Measurements from ENCODE around the gene MX2.

The MX2 gene

DNA sequence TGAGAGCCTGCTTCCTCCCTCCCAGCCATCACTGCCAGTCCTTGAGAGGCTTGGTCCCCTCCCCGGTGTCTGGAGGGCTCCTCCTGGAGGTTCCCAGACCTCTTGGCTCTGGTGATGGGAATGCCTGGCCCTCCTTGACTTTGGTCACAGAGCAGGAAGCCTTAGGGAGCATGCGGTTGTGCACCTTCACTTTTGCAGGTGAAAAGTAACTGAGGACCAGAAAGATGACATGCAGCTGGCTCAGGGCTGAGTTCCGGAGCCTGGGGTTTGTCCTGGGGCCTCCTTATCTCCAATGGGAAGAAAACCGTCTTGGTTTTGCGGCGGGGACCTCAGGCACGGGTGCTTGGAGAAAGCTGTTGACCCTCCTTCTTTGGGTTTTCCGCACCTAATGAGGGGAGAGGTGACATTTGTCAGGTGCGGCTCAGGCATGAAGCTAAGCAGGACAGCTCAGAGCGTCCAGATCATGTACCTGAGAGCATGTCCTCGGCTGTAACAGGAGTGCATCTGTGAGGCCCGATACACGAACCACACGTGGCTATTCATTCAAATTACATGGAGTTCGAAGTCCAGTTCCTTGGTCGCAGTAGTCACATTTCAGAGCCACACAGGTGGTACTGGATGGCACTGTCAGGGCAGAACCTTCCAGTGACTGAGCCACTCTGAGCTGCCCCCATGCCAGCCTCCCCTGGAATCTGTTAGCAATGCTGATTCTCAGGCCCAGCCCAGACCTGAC, 608 bp upstream of the MX2 start:
- peaks cover 30% of the 10 kb centered on the region for H3K36me3 Mint-ChIP-seq (ENCODE audit: insufficient read depth)
- H3K9me3 Mint-ChIP-seq: no peaks in the 10 kb centered on the region
- peak overlapping the region; percentile 100 for H3K27ac Mint-ChIP-seq (ENCODE audit: low read depth)
- peak; percentile 1 for ATAC-seq (replicated peaks; ENCODE audit: extremely low read depth, poor library complexity, severe bottlenecking)
- peaks cover 40% of the 10 kb centered on the region for H3K4me1 Mint-ChIP-seq
- H3K4me3 Mint-ChIP-seq: peak overlapping the region; percentile 93
- H3K27me3 Mint-ChIP-seq: no peaks in the 10 kb centered on the region
- no peak for DNase-seq (ENCODE audit: low spot score in 2 of 2)

GRCh38 chr21:41362605-41363369, 960 bp downstream of the MX2 start:
- peaks cover 31% of the 10 kb centered on the region for H3K36me3 Mint-ChIP-seq (ENCODE audit: insufficient read depth)
- ATAC-seq (replicated peaks; ENCODE audit: extremely low read depth, poor library complexity, severe bottlenecking): peak; percentile 30

GRCh38 chr21:41363370-41364270, 1.8 kb downstream of the MX2 start:
- Mint-ChIP-seq H3K36me3 (ENCODE audit: insufficient read depth) (peaks cover 36% of the 10 kb centered on the region), H3K27me3 (no peaks in the 10 kb centered on the region), H3K4me3 (peak overlapping the region; percentile 93), H3K4me1 (peaks cover 59% of the 10 kb centered on the region), H3K9me3 (no peaks in the 10 kb centered on the region), H3K27ac (ENCODE audit: low read depth) (peak overlapping the region; percentile 100)
- ATAC-seq (replicated peaks; ENCODE audit: extremely low read depth, poor library complexity, severe bottlenecking) (no peak), DNase-seq (ENCODE audit: low spot score in 2 of 2) (no peak)

More at GRCh38 chr21:41362605-41363369, 960 bp downstream of the MX2 start:
- Mint-ChIP-seq H3K27ac (ENCODE audit: low read depth) (peak overlapping the region; percentile 100), H3K4me1 (peaks cover 51% of the 10 kb centered on the region), H3K27me3 (no peaks in the 10 kb centered on the region), H3K9me3 (no peaks in the 10 kb centered on the region), H3K4me3 (peak overlapping the region; percentile 93)
- no peak for DNase-seq (ENCODE audit: low spot score in 2 of 2)

DNA sequence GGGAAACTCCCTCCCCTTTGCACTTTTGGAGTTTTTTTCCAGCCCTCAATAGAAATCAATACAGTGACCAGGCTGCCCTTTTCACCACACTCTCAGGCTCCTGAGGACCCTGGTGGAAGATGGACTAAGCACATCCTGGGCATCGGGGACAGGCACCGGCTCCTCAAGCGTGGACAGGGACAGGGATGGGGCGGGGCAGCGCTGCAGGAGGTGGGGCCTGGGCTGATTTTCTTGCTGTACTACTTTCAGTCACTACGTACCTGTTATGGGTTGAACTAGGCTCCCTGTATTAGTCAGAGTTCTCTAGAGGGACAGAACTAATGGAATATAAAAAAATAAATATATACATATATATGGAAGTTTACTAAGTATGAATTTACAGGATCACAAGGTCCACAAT, 2.5 kb downstream of the MX2 start:
- no peak for ATAC-seq (replicated peaks; ENCODE audit: extremely low read depth, poor library complexity, severe bottlenecking)

DNA sequence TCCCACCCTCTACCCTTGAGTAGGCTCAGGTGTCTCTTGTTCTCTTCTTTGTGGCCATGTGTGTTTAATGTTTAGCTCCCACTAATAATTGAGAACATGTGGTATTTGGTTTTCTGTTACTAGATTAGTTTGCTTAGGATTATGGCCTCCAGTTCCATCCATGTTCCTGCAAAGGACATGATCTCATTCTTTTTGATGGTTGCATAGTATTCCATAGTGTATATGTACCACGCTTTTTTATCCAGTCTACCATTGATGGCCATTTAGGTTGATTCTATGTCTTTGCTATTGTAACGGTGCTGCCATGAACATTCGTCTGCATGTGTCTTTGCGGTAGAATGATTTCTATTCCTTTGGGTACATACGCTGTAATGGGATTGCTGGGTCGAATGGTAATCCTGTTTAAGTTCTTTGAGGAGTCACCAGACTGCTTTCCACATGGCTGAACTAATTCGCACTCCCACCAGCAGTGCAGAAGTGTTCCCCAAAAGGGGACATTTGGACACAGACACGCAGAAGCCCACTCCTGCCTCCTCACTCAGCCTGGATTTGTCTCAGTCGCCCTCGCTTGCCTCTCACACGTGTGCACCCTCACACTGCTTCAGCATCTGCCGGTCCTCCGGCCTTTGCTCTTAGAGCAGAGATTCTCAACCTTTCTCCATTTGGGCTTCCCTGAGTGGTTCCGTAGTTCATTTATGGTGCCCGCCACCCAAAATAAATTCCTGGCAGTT, 3.7 kb downstream of the MX2 start:
- Mint-ChIP-seq H3K4me1 (peaks cover 74% of the 10 kb centered on the region), H3K27ac (ENCODE audit: low read depth) (no peak overlapping the region), H3K36me3 (ENCODE audit: insufficient read depth) (peaks cover 40% of the 10 kb centered on the region), H3K9me3 (no peaks in the 10 kb centered on the region), H3K4me3 (no peak overlapping the region), H3K27me3 (no peaks in the 10 kb centered on the region)
- ATAC-seq (replicated peaks; ENCODE audit: extremely low read depth, poor library complexity, severe bottlenecking) (no peak), DNase-seq (ENCODE audit: low spot score in 2 of 2) (no peak)

More for the DNA sequence above, 2.5 kb downstream of the MX2 start:
- DNase-seq (ENCODE audit: low spot score in 2 of 2): no peak
- Mint-ChIP-seq H3K4me3 (peak overlapping the region; percentile 93), H3K27ac (ENCODE audit: low read depth) (peak overlapping the region; percentile 100), H3K9me3 (no peaks in the 10 kb centered on the region), H3K4me1 (peaks cover 65% of the 10 kb centered on the region), H3K27me3 (no peaks in the 10 kb centered on the region), H3K36me3 (ENCODE audit: insufficient read depth) (peaks cover 36% of the 10 kb centered on the region)

GRCh38 chr21:41366522-41367151, 4.8 kb downstream of the MX2 start:
- no peak overlapping the region for H3K4me3 Mint-ChIP-seq
- H3K36me3 Mint-ChIP-seq (ENCODE audit: insufficient read depth): peaks cover 36% of the 10 kb centered on the region
- no peaks in the 10 kb centered on the region for H3K27me3 Mint-ChIP-seq
- H3K27ac Mint-ChIP-seq (ENCODE audit: low read depth): peak overlapping the region; percentile 22
- H3K9me3 Mint-ChIP-seq: no peaks in the 10 kb centered on the region
- peaks cover 79% of the 10 kb centered on the region for H3K4me1 Mint-ChIP-seq
- no peak for DNase-seq (ENCODE audit: low spot score in 2 of 2)
- ATAC-seq (replicated peaks; ENCODE audit: extremely low read depth, poor library complexity, severe bottlenecking): no peak

DNA sequence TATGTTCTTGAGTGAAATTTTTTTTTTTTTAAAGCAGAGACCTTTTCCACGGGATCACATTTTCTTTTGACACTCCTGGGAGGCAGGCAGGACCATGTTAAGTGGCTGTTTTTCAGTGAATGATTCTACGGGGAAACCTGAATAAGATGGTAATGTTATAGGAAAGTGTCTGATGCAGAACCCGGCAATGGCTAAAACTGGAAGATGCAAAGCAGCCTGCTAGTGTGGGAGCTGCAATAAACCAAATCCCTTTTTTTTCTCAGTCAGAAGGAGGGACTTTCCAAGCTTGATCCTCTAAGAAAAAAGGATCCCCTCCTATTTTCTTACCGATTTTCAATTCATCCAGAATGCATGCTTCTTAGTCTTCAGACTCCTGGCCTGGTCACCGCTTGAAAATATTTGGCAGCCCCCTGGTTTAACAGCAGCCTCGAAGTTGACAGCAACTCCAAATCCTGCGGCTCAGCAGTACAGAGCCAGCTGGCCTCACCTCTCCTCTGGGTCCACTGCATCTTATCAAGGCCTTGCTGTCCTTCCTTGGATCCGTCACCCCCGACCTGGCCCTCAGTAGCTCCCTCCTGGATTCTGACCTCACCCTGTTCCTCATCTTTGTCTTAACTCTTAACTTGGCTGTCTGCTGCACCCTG, 5.6 kb downstream of the MX2 start:
- H3K36me3 Mint-ChIP-seq (ENCODE audit: insufficient read depth): peaks cover 29% of the 10 kb centered on the region

GRCh38 chr21:41367945-41368734, 6.3 kb downstream of the MX2 start:
- Mint-ChIP-seq H3K4me1 (peaks cover 65% of the 10 kb centered on the region), H3K27ac (ENCODE audit: low read depth) (peak overlapping the region; percentile 70), H3K9me3 (no peaks in the 10 kb centered on the region), H3K4me3 (no peak overlapping the region), H3K27me3 (no peaks in the 10 kb centered on the region), H3K36me3 (ENCODE audit: insufficient read depth) (peaks cover 22% of the 10 kb centered on the region)
- no peak for ATAC-seq (replicated peaks; ENCODE audit: extremely low read depth, poor library complexity, severe bottlenecking)
- DNase-seq (ENCODE audit: low spot score in 2 of 2): no peak

More for the DNA sequence above, 5.6 kb downstream of the MX2 start:
- H3K27me3 Mint-ChIP-seq: no peaks in the 10 kb centered on the region
- H3K4me1 Mint-ChIP-seq: peaks cover 71% of the 10 kb centered on the region
- DNase-seq (ENCODE audit: low spot score in 2 of 2) (no peak), ATAC-seq (replicated peaks; ENCODE audit: extremely low read depth, poor library complexity, severe bottlenecking) (no peak)
- H3K9me3 Mint-ChIP-seq: no peaks in the 10 kb centered on the region
- peak overlapping the region; percentile 70 for H3K27ac Mint-ChIP-seq (ENCODE audit: low read depth)
- H3K4me3 Mint-ChIP-seq: no peak overlapping the region

DNA sequence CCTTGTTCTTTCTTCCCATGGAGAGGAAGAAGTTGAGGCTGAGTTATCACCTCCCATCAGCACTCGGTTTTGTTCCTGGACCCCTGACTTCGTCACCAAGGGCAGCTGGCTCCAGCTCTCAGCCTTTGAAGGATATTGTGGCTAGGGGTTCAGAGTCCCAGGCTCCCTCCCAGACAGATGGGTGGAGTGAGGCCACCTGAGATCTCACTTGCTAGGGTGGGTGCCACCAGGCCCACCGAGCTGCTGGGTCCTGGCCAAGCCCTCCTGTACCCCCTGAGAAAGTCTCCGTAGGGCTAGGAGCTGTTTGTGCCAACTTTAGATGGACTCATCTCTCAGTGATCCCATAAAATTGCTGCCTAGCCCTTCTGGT, 6.9 kb downstream of the MX2 start:
- Mint-ChIP-seq H3K27me3 (no peaks in the 10 kb centered on the region), H3K27ac (ENCODE audit: low read depth) (peak overlapping the region; percentile 70), H3K4me1 (peaks cover 60% of the 10 kb centered on the region), H3K9me3 (no peaks in the 10 kb centered on the region), H3K36me3 (ENCODE audit: insufficient read depth) (peaks cover 22% of the 10 kb centered on the region), H3K4me3 (peak overlapping the region; percentile 83)
- ATAC-seq (replicated peaks; ENCODE audit: extremely low read depth, poor library complexity, severe bottlenecking) (no peak), DNase-seq (ENCODE audit: low spot score in 2 of 2) (no peak)

DNA sequence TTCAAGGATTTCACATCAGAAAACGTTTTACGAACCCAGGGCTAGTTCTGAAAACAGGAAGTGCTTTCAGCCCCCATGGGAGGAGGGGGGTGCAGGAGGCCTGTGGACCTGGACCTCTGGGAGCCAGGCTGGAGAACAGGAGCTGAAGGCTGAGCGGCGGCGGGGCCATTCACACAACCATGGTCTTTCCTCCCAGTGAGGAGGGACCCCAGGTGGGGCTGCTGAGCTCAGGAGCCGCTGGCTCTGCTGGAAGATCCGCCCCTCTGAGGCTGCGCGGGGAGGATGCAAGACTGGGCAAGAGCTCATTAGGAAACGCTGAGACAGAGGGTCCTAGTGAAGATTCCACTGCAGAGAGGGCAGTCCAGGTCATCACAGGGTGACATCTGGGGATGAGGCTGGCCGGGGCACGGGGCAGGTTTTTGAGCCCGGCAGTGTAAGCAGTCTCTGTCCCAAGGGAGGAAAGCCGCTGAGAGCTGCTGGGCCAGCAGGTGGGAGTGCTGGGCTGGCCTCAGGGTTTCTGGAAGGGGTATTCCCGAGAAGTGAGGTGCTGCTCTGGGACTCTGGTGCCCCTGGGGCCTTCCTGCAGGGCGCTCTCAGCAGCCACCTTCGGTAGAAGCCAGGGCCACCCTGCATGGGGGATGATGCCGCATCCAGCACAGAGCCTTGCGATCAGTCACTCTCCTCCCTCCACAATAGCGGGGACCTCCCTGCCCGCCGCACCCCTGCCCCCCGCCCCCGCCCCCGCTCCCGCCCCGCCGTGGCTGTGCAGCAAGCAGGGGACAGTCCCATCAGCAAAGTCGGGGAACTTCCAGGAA, 7.5 kb downstream of the MX2 start:
- peak overlapping the region; percentile 83 for H3K4me3 Mint-ChIP-seq
- no peaks in the 10 kb centered on the region for H3K27me3 Mint-ChIP-seq
- no peaks in the 10 kb centered on the region for H3K9me3 Mint-ChIP-seq
- peak; percentile 73 for ATAC-seq (replicated peaks; ENCODE audit: extremely low read depth, poor library complexity, severe bottlenecking)
- DNase-seq (ENCODE audit: low spot score in 2 of 2): no peak
- H3K27ac Mint-ChIP-seq (ENCODE audit: low read depth): peak overlapping the region; percentile 70
- H3K4me1 Mint-ChIP-seq: peaks cover 57% of the 10 kb centered on the region
- H3K36me3 Mint-ChIP-seq (ENCODE audit: insufficient read depth): peaks cover 19% of the 10 kb centered on the region

Data from central memory CD8-positive, alpha-beta T cell (primary cell).